GM21390 (cell line): ENCODE measurements around the gene DDX59.
"Not testable (repeated sequence)": the region's sequence is repeated elsewhere in the genome, so short reads cannot be mapped to it uniquely, and the experiment has no call there.

Experiments
- ATAC-seq: cut with Tn5 transposase; IDR thresholded peaks from one replicate; pipeline ENCODE4 v1.9.1; 2021; ENCODE audit not compliant: unreplicated experiment

DDX59 gene

GRCh38 chr1:200630515-200630899 is 39.2 kb downstream of the DDX59 start:
- not testable (repeated sequence) for ATAC-seq

GRCh38 chr1:200629876-200630514 is 39.7 kb downstream of the DDX59 start:
- no peak for ATAC-seq

GRCh38 chr1:200628223-200628881 is 41.4 kb downstream of the DDX59 start:
- ATAC-seq, result peak; percentile 80

- ATAC-seq, result no peak
Measured at GRCh38 chr1:200627575-200628222, 42.0 kb downstream of the DDX59 start.

- no peak for ATAC-seq
Measured at GRCh38 chr1:200626853-200627534, 42.7 kb downstream of the DDX59 start.

GRCh38 chr1:200625381-200625824 is 44.3 kb downstream of the DDX59 start:
- no peak for ATAC-seq

- no peak for ATAC-seq
Measured at GRCh38 chr1:200624679-200625335, 44.9 kb downstream of the DDX59 start.

GRCh38 chr1:200620273-200621131 is 49.2 kb downstream of the DDX59 start, which contains the start of gene KIF14:
Gene KIF14, minus strand, starts transcription at chr1:200620751. Its CDS starts 2,028 bp downstream, at chr1:200618723.
- peak; percentile 89 for ATAC-seq

GRCh38 chr1:200619894-200620272 is 49.8 kb downstream of the DDX59 start:
- ATAC-seq, result no peak

- no peak for ATAC-seq
Measured at GRCh38 chr1:200610846-200611245, 58.9 kb downstream of the DDX59 start.

GRCh38 chr1:200602632-200603031 is 67.1 kb downstream of the DDX59 start:
- ATAC-seq, result no peak
